NT2/D1 (cell line): ENCODE data around the gene B4GALNT2.
A peak's percentile ranks its signal among the peaks of the same experiment; 100 is the strongest.

Source experiments
- DNase-seq: peaks from one replicate; pipeline ENCODE4 v3.0.0-alpha.2; 2011; ENCODE audit warnings: low read depth, low spot score
- H3K27me3 ChIP-seq: 2 replicates; pipeline ENCODE4 v1.6.0; 2011; ENCODE audit warnings: mild to moderate bottlenecking; ENCODE audit not compliant: insufficient read length, insufficient read depth
- H3K36me3 ChIP-seq: 2 replicates; pipeline ENCODE4 v1.6.1; 2011; ENCODE audit warnings: mild to moderate bottlenecking, low read length, mixed read lengths; ENCODE audit not compliant: insufficient read depth, insufficient read length
- H3K4me1 ChIP-seq: 2 replicates; pipeline ENCODE4 v1.5.1; 2011; ENCODE audit not compliant: insufficient read depth, insufficient read length
- H3K4me3 ChIP-seq: 2 replicates; pipeline ENCODE4 v1.5.1; 2011; ENCODE audit warnings: low read depth; ENCODE audit not compliant: insufficient read length
- H3K9ac ChIP-seq: 2 replicates; pipeline ENCODE4 v1.6.0; 2011; ENCODE audit warnings: low read depth; ENCODE audit not compliant: insufficient read length
- H3K9me3 ChIP-seq: 2 replicates; pipeline ENCODE4 v1.5.1; 2011; ENCODE audit warnings: mild to moderate bottlenecking, low read length; ENCODE audit not compliant: insufficient read depth
- SUZ12 ChIP-seq: IDR thresholded peaks from 2 replicates; pipeline ENCODE4 v1.6.1; 2011; ENCODE audit not compliant: insufficient read length, insufficient read depth; ENCODE audit errors: extremely low read depth
- YY1 ChIP-seq: IDR thresholded peaks from 2 replicates; pipeline ENCODE4 v1.6.1; 2011; ENCODE audit not compliant: insufficient read length, insufficient read depth
- ZNF274 ChIP-seq: IDR thresholded peaks from 2 replicates; pipeline ENCODE4 v1.6.1; 2011; ENCODE audit warnings: mild to moderate bottlenecking, low read depth, low read length

Gene B4GALNT2

GRCh38 chr17:49216953-49217650 is 84.5 kb downstream of the B4GALNT2 start:
- no peaks in the 10 kb centered on the region for H3K9me3 ChIP-seq
- no peak overlapping the region for H3K9ac ChIP-seq
- TF ChIP-seq ZNF274 (no peak), SUZ12 (no peak), YY1 (no peak)
- no peak overlapping the region for H3K4me3 ChIP-seq
- peaks cover 36% of the 10 kb centered on the region for H3K36me3 ChIP-seq
- no peaks in the 10 kb centered on the region for H3K27me3 ChIP-seq
- no peak for DNase-seq
- H3K4me1 ChIP-seq, result no peaks in the 10 kb centered on the region

- H3K9me3 ChIP-seq, result no peaks in the 10 kb centered on the region
- H3K9ac ChIP-seq, result no peak overlapping the region
- H3K36me3 ChIP-seq, result peaks cover 38% of the 10 kb centered on the region
- peaks cover under 1% of the 10 kb centered on the region for H3K4me1 ChIP-seq
- no peak overlapping the region for H3K4me3 ChIP-seq
- no peak for DNase-seq
- no peak for TF ChIP-seq ZNF274
- no peak for TF ChIP-seq YY1
- no peak for TF ChIP-seq SUZ12
- peaks cover 5% of the 10 kb centered on the region for H3K27me3 ChIP-seq
Measured at GRCh38 chr17:49217651-49218413, 85.3 kb downstream of the B4GALNT2 start.

- no peaks in the 10 kb centered on the region for H3K9me3 ChIP-seq
- no peak overlapping the region for H3K9ac ChIP-seq
- H3K4me3 ChIP-seq, result no peak overlapping the region
- DNase-seq, result no peak
- H3K4me1 ChIP-seq, result peaks cover 13% of the 10 kb centered on the region
- H3K27me3 ChIP-seq, result peaks cover 19% of the 10 kb centered on the region
- TF ChIP-seq SUZ12, result no peak
- TF ChIP-seq YY1, result no peak
- TF ChIP-seq ZNF274, result no peak
- peaks cover 35% of the 10 kb centered on the region for H3K36me3 ChIP-seq
Measured at GRCh38 chr17:49218941-49219913, 86.7 kb downstream of the B4GALNT2 start.

GRCh38 chr17:49219987-49220386 is 87.4 kb downstream of the B4GALNT2 start:
- no peak overlapping the region for H3K9ac ChIP-seq
- H3K27me3 ChIP-seq, result peaks cover 27% of the 10 kb centered on the region
- peaks cover 35% of the 10 kb centered on the region for H3K36me3 ChIP-seq
- TF ChIP-seq YY1 (no peak), SUZ12 (no peak)
- H3K4me1 ChIP-seq, result peaks cover 16% of the 10 kb centered on the region
- H3K4me3 ChIP-seq, result no peak overlapping the region
- no peak for DNase-seq
- no peaks in the 10 kb centered on the region for H3K9me3 ChIP-seq

- peaks cover 23% of the 10 kb centered on the region for H3K4me1 ChIP-seq
- H3K27me3 ChIP-seq, result peaks cover 45% of the 10 kb centered on the region
- H3K4me3 ChIP-seq, result no peak overlapping the region
Measured at GRCh38 chr17:49223168-49223516, 90.6 kb downstream of the B4GALNT2 start.

GRCh38 chr17:49223517-49224197 is 91.1 kb downstream of the B4GALNT2 start:
- peak overlapping the region; percentile 62 for H3K9ac ChIP-seq
- H3K36me3 ChIP-seq, result peaks cover 20% of the 10 kb centered on the region
- no peaks in the 10 kb centered on the region for H3K9me3 ChIP-seq
- DNase-seq, result no peak
- H3K4me3 ChIP-seq, result peak overlapping the region; percentile 40
- peaks cover 23% of the 10 kb centered on the region for H3K4me1 ChIP-seq
- TF ChIP-seq YY1, result no peak
- H3K27me3 ChIP-seq, result peaks cover 45% of the 10 kb centered on the region

More at GRCh38 chr17:49223168-49223516, 90.6 kb downstream of the B4GALNT2 start:
- no peak for DNase-seq
- Histone ChIP-seq H3K9me3 (no peaks in the 10 kb centered on the region), H3K9ac (peak overlapping the region; percentile 62), H3K36me3 (peaks cover 23% of the 10 kb centered on the region)
- no peak for TF ChIP-seq YY1
- TF ChIP-seq ZNF274, result no peak
- TF ChIP-seq SUZ12, result no peak
